ENCODE results near the gene TRIM44. TPM values are rescaled to one million over a fixed set of nuclear protein-coding genes. Genes with fewer than 3 reads are reported as not detected.

The TRIM44 gene
- total RNA-seq, 4 donors from 2014 or later = 27.4 to 73.4 (median 53.7) TPM

GRCh38 chr11:35631891-35632290, 30.7 kb upstream of the TRIM44 start:
- no peaks in the 10 kb centered on the region for H3K36me3 ChIP-seq
- no peak for TF ChIP-seq POLR2AphosphoS5 (IDR thresholded peaks at IDR 0.05)
- no peak for TF ChIP-seq EP300 (IDR thresholded peaks at IDR 0.05)
- TF ChIP-seq CTCF (IDR thresholded peaks at IDR 0.05) = no peak
- no peak for TF ChIP-seq POLR2A (IDR thresholded peaks at IDR 0.05; ENCODE audit: low read depth)
- no peak for DNase-seq (ENCODE audit: extremely low spot score)
- H3K4me3 ChIP-seq = no peak overlapping the region
- peaks cover 0 to 37% (median 0%) of the 10 kb centered on the region in 4 donors for H3K27me3 ChIP-seq
- no peaks in the 10 kb centered on the region for H3K9me3 ChIP-seq
- intact Hi-C loops (cut with DNase I) = no loop called here
- 85% methylated on average over 3 of the region's 3 CpGs for WGBS
- H3K4me1 ChIP-seq = no peaks in the 10 kb centered on the region
- no peak overlapping the region for H3K27ac ChIP-seq (replicated peaks in 1 of 4)

- no peaks in the 10 kb centered on the region for H3K4me1 ChIP-seq
- no peak for DNase-seq (ENCODE audit: extremely low spot score)
- 86% methylated on average over 1 of the region's 1 CpG for WGBS
- TF ChIP-seq EP300 (IDR thresholded peaks at IDR 0.05) (no peak), POLR2AphosphoS5 (IDR thresholded peaks at IDR 0.05) (no peak), CTCF (IDR thresholded peaks at IDR 0.05) (no peak), POLR2A (IDR thresholded peaks at IDR 0.05; ENCODE audit: low read depth) (no peak)
- intact Hi-C loops (cut with DNase I) = no loop called here
- no peak overlapping the region for H3K27ac ChIP-seq (replicated peaks in 1 of 4)
- H3K4me3 ChIP-seq = no peak overlapping the region
- no peaks in the 10 kb centered on the region for H3K36me3 ChIP-seq
- no peaks in the 10 kb centered on the region for H3K9me3 ChIP-seq
- H3K27me3 ChIP-seq = peaks cover 0 to 37% (median 0%) of the 10 kb centered on the region in 4 donors
These were observed 30.3 kb upstream of the TRIM44 start for GRCh38 chr11:35632301-35632700.

GRCh38 chr11:35633827-35634423, 28.6 kb upstream of the TRIM44 start:
- TF ChIP-seq POLR2A (IDR thresholded peaks at IDR 0.05; ENCODE audit: low read depth) (no peak), POLR2AphosphoS5 (IDR thresholded peaks at IDR 0.05) (no peak), CTCF (IDR thresholded peaks at IDR 0.05) (no peak), EP300 (IDR thresholded peaks at IDR 0.05) (no peak)
- no peak for DNase-seq (ENCODE audit: extremely low spot score)
- peaks cover 0 to 37% (median 0%) of the 10 kb centered on the region in 4 donors for H3K27me3 ChIP-seq
- H3K36me3 ChIP-seq = no peaks in the 10 kb centered on the region
- no peak overlapping the region for H3K4me3 ChIP-seq
- intact Hi-C loops (cut with DNase I) = no loop called here
- H3K9me3 ChIP-seq = no peaks in the 10 kb centered on the region
- no peaks in the 10 kb centered on the region for H3K4me1 ChIP-seq
- H3K27ac ChIP-seq (replicated peaks in 1 of 4) = no peak overlapping the region
- 86% methylated on average over 4 of the region's 4 CpGs for WGBS

- no peak for DNase-seq (ENCODE audit: extremely low spot score)
- no peak overlapping the region for H3K4me3 ChIP-seq
- 87% methylated on average over 5 of the region's 6 CpGs for WGBS
- no peak for TF ChIP-seq CTCF (IDR thresholded peaks at IDR 0.05)
- H3K27ac ChIP-seq (replicated peaks in 1 of 4) = no peak overlapping the region
- no peaks in the 10 kb centered on the region for H3K9me3 ChIP-seq
- intact Hi-C loops (cut with DNase I) = no loop called here
- no peaks in the 10 kb centered on the region for H3K4me1 ChIP-seq
- H3K36me3 ChIP-seq = no peaks in the 10 kb centered on the region
- peaks cover 0 to 37% (median 0%) of the 10 kb centered on the region in 4 donors for H3K27me3 ChIP-seq
These were observed 26.6 kb upstream of the TRIM44 start for GRCh38 chr11:35635933-35636332.

GRCh38 chr11:35639591-35640179, 22.9 kb upstream of the TRIM44 start:
- Histone ChIP-seq H3K4me3 (no peak overlapping the region), H3K36me3 (no peaks in the 10 kb centered on the region), H3K27ac (replicated peaks in 1 of 4) (no peak overlapping the region), H3K27me3 (peaks cover 0 to 11% (median 0%) of the 10 kb centered on the region in 4 donors), H3K4me1 (no peaks in the 10 kb centered on the region), H3K9me3 (no peaks in the 10 kb centered on the region)
- TF ChIP-seq EP300 (IDR thresholded peaks at IDR 0.05) = no peak
- no peak for TF ChIP-seq POLR2AphosphoS5 (IDR thresholded peaks at IDR 0.05)
- TF ChIP-seq POLR2A (IDR thresholded peaks at IDR 0.05; ENCODE audit: low read depth) = no peak
- TF ChIP-seq CTCF (IDR thresholded peaks at IDR 0.05) = no peak
- no peak for DNase-seq (ENCODE audit: extremely low spot score)
- 70% methylated on average over 7 of the region's 9 CpGs for WGBS
- intact Hi-C loops (cut with DNase I) = no loop called here
